ENCODE measurements around the gene IRF8. TPM values are rescaled to one million over a fixed set of nuclear protein-coding genes. Genes with fewer than 3 reads are reported as not detected.

The IRF8 gene
- total and polyA plus RNA-seq, 2 donors (not counting 1 experiment from before 2014, with no cell fraction given): 0.14 TPM; not detected in 1

GRCh38 chr16:85901773-85902365, 2.9 kb downstream of the IRF8 start:
- Histone ChIP-seq H3K27ac (ENCODE audit: insufficient read depth, low read length) (no peak overlapping the region), H3K4me2 (ENCODE audit: extremely low read depth, insufficient read depth, low read length) (no peak overlapping the region), H3K4me3 (replicated peaks in 1 of 4; ENCODE audit: control extremely low read depth in 1 of 4, insufficient read depth in 1 of 4, low read depth in 3 of 4, low read length in 4 of 4) (no peak overlapping the region), H4K20me1 (ENCODE audit: control insufficient read depth, extremely low read depth, insufficient read depth, low read length) (no peaks in the 10 kb centered on the region), H3K79me2 (ENCODE audit: control insufficient read depth, insufficient read depth, low read length) (no peaks in the 10 kb centered on the region), H3K9me3 (ENCODE audit: control insufficient read depth, insufficient read depth, low read depth, low read length) (no peaks in the 10 kb centered on the region), H3K9ac (ENCODE audit: insufficient read depth, low read length) (no peak overlapping the region), H3K27me3 (ENCODE audit: control insufficient read depth, insufficient read depth, low read length) (peaks cover 42% of the 10 kb centered on the region), H3K4me1 (ENCODE audit: control insufficient read depth, extremely low read depth, insufficient read depth, low read length) (no peaks in the 10 kb centered on the region), H3K36me3 (ENCODE audit: control insufficient read depth, insufficient read depth, low read length) (no peaks in the 10 kb centered on the region), H2AFZ (ENCODE audit: low read length) (no peak overlapping the region)
- no peak for DNase-seq (ENCODE audit: low read depth in 2 of 2)
- no peak for TF ChIP-seq EZH2 (IDR thresholded peaks at IDR 0.05; ENCODE audit: low read length, missing control alignments)
- TF ChIP-seq CTCF (conservative IDR thresholded peaks at IDR 0.05 in 1 of 2, IDR thresholded peaks at IDR 0.05 in 1 of 2; ENCODE audit: low read depth in 1 of 2, low read length in 2 of 2): no peak

- Histone ChIP-seq H3K9me3 (ENCODE audit: control insufficient read depth, insufficient read depth, low read depth, low read length) (no peaks in the 10 kb centered on the region), H4K20me1 (ENCODE audit: control insufficient read depth, extremely low read depth, insufficient read depth, low read length) (no peaks in the 10 kb centered on the region), H3K79me2 (ENCODE audit: control insufficient read depth, insufficient read depth, low read length) (no peaks in the 10 kb centered on the region), H3K4me2 (ENCODE audit: extremely low read depth, insufficient read depth, low read length) (no peak overlapping the region), H3K4me3 (replicated peaks in 1 of 4; ENCODE audit: control extremely low read depth in 1 of 4, insufficient read depth in 1 of 4, low read depth in 3 of 4, low read length in 4 of 4) (no peak overlapping the region), H3K9ac (ENCODE audit: insufficient read depth, low read length) (no peak overlapping the region), H2AFZ (ENCODE audit: low read length) (no peak overlapping the region), H3K27ac (ENCODE audit: insufficient read depth, low read length) (no peak overlapping the region), H3K4me1 (ENCODE audit: control insufficient read depth, extremely low read depth, insufficient read depth, low read length) (no peaks in the 10 kb centered on the region), H3K36me3 (ENCODE audit: control insufficient read depth, insufficient read depth, low read length) (no peaks in the 10 kb centered on the region), H3K27me3 (ENCODE audit: control insufficient read depth, insufficient read depth, low read length) (peaks cover 39% of the 10 kb centered on the region)
- no peak for DNase-seq (ENCODE audit: low read depth in 2 of 2)
- TF ChIP-seq CTCF (conservative IDR thresholded peaks at IDR 0.05 in 1 of 2, IDR thresholded peaks at IDR 0.05 in 1 of 2; ENCODE audit: low read depth in 1 of 2, low read length in 2 of 2) (no peak), EZH2 (IDR thresholded peaks at IDR 0.05; ENCODE audit: low read length, missing control alignments) (no peak)
These were observed 3.6 kb downstream of the IRF8 start for GRCh38 chr16:85902366-85903155.

GRCh38 chr16:85903559-85903958, 4.6 kb downstream of the IRF8 start:
- H3K27me3 ChIP-seq (ENCODE audit: control insufficient read depth, insufficient read depth, low read length): peaks cover 29% of the 10 kb centered on the region
- TF ChIP-seq CTCF (conservative IDR thresholded peaks at IDR 0.05 in 1 of 2, IDR thresholded peaks at IDR 0.05 in 1 of 2; ENCODE audit: low read depth in 1 of 2, low read length in 2 of 2) (no peak), EZH2 (IDR thresholded peaks at IDR 0.05; ENCODE audit: low read length, missing control alignments) (no peak)

More at GRCh38 chr16:85903559-85903958, 4.6 kb downstream of the IRF8 start:
- no peak overlapping the region for H3K4me2 ChIP-seq (ENCODE audit: extremely low read depth, insufficient read depth, low read length)
- H3K9me3 ChIP-seq (ENCODE audit: control insufficient read depth, insufficient read depth, low read depth, low read length): no peaks in the 10 kb centered on the region
- no peaks in the 10 kb centered on the region for H3K4me1 ChIP-seq (ENCODE audit: control insufficient read depth, extremely low read depth, insufficient read depth, low read length)
- H3K4me3 ChIP-seq (replicated peaks in 1 of 4; ENCODE audit: control extremely low read depth in 1 of 4, insufficient read depth in 1 of 4, low read depth in 3 of 4, low read length in 4 of 4): no peak overlapping the region
- no peaks in the 10 kb centered on the region for H3K79me2 ChIP-seq (ENCODE audit: control insufficient read depth, insufficient read depth, low read length)
- no peaks in the 10 kb centered on the region for H4K20me1 ChIP-seq (ENCODE audit: control insufficient read depth, extremely low read depth, insufficient read depth, low read length)
- no peak overlapping the region for H2AFZ ChIP-seq (ENCODE audit: low read length)
- no peaks in the 10 kb centered on the region for H3K36me3 ChIP-seq (ENCODE audit: control insufficient read depth, insufficient read depth, low read length)
- H3K9ac ChIP-seq (ENCODE audit: insufficient read depth, low read length): no peak overlapping the region
- no peak overlapping the region for H3K27ac ChIP-seq (ENCODE audit: insufficient read depth, low read length)
- DNase-seq (ENCODE audit: low read depth in 2 of 2): no peak
